Mesenteric fat pad (tissue), 1 donor: ENCODE results near the gene GSE1. TPM values are rescaled to one million over a fixed set of nuclear protein-coding genes. Genes with fewer than 3 reads are reported as not detected.

Source experiments
- DNase-seq: peaks from one replicate; pipeline ENCODE4 v3.0.0-alpha.2; 2020; ENCODE audit warnings: low spot score
- total RNA-seq: library from RNA; stranded (reverse); fragmentation: NEBNext Ultra II Directional; extraction: Animal tissue kit (Norgen Biotek cat#: 25700); gene quantifications from one replicate; pipeline ENCODE4 v1.2.1, GENCODE V29; 2021
- donor health status: DM: yes; HTN: yes; CAD: no.

The GSE1 gene
- total RNA-seq, 1 donor from 2014 or later = 129 TPM

- DNase-seq = no peak
Observed at GRCh38 chr16:85616607-85617321, 3.6 kb downstream of the GSE1 start.

- DNase-seq = no peak
Observed at GRCh38 chr16:85617948-85618347, 4.8 kb downstream of the GSE1 start.

GRCh38 chr16:85618521-85618920, 5.4 kb downstream of the GSE1 start:
- DNase-seq = no peak

DNA sequence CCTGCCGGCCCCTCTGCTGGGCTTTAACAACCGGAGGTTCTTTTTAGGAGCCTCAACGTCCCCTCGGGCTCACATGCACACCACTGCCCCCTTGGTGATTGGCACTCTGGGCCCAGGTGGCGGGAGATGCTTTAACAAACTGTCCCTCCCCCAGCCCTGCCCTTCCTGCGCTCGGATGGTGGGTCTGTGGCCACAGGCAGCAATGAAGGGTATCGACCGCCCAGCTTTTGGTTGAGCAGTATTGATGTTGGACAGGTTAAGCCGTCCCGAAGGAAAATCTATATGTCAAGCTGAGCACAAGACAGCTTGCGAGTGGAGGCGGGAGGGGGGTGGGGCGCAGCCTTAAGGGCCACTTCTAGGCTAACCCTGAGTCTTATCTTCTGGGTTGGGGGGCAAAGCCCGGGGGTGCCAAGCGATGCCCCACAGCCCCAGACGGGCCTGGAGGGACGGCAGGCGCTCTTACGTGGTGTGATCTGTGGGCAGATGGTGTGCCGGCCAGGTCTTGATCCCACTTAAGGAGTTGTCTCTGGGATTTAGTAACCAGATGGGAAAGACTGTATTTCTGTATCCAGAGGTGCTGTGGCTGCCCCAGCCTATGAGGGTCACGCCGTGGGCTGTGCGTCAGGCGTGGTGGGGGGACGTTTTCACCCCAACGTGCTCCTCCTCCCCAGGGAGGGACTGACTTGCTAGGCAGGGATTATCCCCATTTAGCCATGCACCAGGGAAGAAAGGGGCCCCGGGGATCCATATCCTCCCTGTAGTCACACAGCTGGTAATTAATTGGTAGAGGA, 6.2 kb downstream of the GSE1 start:
- DNase-seq = no peak

DNA sequence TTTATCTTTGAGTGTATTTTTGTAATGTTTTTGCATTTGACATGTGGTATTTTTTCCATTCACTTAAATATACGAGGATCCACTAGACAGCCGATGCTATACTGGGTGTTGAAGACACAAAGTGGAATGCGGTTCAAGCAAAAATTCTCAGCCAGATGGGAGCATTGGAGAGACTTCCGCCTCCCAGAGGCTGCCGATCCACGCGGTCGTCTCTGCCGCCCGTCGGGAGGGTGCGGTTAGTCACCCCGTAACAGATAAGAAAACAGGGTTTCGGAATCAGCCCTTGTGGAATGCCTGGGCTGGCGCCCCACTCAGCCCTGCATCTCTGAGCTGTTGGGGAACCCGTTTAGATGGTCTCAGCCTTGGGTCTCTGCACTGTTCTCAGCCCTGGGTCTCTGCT, 7.3 kb downstream of the GSE1 start:
- DNase-seq = no peak

DNA sequence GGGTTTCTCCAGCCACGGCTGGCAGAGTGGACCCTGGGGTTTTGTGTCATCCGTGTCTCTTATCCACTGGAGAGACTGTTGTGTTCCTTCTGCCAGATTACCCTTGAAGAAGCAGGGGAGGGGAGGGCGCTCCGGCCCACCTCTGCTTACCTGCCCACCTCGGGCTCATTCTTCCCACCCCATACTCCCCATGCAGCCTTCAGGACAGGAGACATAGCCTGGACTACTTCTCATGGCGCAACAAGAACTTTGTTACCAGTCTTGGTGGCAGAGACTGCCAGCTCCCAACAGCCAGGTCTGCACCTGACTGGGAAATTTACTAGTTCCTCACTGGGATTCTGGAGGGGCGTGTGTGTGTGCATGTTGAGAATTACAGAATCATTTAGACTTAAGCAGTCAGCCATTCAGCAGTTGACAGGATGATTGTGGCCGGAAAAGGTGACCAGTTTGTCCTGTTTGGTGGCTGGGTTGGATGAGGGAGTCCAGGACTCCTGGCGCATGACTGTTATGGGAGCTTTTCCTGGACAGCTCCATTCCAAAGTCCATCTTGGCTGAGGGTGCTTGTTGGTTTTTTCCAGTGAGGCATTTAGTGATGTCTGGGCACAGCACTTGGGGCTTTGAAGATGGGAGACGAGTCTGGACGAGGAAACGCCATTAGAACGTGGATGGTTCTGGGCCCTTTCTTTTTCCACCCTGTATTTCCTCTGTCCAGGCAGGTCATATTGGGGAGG, 8.7 kb downstream of the GSE1 start:
- no peak for DNase-seq

DNA sequence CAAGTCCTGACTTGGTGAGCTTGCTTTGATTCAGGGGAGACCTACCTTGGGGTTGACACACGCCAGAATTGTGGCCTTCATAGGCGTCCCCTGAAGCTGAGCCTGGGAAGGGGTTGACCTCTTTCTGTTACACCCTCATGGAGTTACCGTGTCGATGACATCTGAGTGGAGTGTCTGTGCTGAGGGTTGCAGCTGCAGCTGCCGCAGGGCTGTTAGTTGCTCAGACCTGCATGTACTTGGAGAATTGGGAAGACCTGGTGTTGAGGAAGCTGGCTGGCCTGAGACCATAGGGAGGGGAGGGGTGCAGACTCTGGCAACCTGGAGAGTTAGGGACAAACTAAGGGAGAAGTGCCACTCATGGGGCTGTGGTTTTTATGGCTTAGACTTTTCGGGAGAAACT, 9.6 kb downstream of the GSE1 start:
- DNase-seq = no peak

DNA sequence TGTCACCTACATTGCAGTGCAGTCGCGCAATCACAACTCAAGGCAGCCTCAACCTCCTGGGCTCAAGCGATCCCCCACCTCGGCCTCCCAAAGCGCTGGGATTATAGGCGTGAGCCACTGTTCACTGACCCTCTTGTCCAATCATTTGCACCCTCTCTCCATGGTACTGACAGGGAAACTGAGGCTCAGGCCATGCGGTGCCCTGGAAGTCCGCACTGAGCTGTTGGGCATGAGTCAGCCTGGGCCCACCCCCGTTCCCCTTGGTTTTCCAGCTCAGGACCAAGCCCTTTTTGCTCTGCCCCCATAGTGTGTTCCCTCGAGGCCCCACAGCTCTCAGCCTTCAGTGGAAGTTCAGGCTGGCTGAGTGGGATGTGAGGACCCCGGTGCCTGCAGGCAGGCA, 10.1 kb downstream of the GSE1 start:
- DNase-seq = no peak

DNA sequence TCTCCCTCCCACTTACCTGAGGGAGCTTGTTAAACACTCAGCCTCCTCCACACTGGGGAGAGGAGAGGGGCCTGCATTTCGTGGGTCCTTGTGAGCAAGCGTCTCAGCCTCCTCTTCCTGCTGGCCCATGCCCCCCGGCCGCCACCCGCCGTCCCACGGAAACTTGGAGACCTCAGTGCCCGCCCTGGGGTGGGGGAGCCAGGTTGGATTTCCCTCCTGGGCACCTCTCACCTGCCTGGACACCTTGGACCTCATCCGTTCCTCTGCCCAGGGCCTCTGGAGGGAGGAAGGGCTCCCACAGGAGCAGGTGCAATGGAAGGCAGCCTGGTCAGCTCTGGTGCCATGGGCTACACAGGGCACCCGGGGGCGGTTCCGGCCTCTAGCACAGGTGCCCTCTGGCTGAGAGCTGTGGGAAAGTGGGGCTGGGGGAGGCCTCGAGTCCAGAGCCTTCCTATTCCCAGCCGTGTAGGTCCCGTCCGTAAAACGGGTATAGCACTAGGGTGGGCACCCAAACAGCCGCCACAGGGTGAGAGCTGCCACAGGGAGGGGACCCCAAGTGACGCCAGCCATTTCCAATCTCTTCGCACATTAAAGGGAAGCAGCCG, 11.0 kb downstream of the GSE1 start:
- no peak for DNase-seq

GRCh38 chr16:85624646-85625045, 11.5 kb downstream of the GSE1 start:
- no peak for DNase-seq

- DNase-seq = no peak
Observed at GRCh38 chr16:85625053-85625452, 11.9 kb downstream of the GSE1 start.

DNA sequence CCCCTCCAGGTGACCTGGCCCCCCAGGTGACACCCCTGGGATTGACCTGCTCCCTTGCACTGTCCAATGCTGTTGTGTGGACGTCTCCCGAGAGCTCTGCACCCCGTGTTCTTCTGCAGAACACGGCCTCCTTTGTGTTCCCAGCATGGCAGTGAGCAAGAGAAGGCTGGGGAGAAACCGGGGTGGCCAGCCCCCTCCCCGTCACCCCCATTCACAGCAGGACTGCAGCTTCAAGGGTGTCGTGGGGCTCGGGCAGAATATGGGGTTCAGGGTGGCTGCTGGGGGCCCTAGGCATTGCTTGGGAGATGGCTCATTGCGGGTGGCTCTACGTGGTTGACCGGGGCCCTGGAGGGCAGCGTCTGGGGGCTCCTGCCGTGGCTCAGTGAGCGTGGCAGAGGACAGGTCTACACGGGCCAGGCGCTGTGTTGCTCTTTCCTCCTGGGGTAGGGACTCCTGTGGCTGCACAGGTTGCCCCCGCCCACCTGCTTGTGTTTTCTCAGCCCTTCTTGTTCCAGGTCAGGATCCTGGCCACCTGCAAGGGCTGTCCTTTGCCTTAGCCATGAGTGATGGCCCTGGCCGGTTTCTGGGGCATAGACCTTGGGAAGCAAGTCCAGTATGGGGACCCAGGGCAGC, 12.5 kb downstream of the GSE1 start:
- no peak for DNase-seq

- DNase-seq = no peak
Observed at GRCh38 chr16:85626191-85626981, 13.3 kb downstream of the GSE1 start.

DNA sequence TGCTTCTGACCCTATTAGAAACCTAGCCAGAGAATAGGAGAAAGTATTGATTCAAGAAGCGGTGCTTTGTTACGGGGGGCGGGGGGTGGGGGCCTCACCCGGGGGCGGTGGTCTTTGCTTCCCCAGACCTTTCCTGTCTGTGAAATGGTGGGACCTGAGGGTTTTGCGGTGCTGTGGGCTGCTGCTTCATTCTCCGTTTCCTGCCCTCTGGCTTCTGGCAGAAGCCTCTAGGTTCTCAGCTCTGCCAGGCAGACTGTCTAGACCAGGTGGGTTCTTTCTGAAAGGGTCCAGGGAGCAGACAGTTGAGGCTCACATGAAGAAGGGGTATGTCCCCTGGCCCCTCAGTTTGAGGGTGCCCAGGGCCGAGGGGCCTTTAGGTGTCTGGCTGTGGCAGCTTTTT, 14.0 kb downstream of the GSE1 start:
- no peak for DNase-seq

- no peak for DNase-seq
Observed at GRCh38 chr16:85627526-85628264, 14.6 kb downstream of the GSE1 start.

GRCh38 chr16:85628265-85628556, 15.1 kb downstream of the GSE1 start:
- no peak for DNase-seq

- no peak for DNase-seq
Observed at GRCh38 chr16:85628645-85629044, 15.5 kb downstream of the GSE1 start.

DNA sequence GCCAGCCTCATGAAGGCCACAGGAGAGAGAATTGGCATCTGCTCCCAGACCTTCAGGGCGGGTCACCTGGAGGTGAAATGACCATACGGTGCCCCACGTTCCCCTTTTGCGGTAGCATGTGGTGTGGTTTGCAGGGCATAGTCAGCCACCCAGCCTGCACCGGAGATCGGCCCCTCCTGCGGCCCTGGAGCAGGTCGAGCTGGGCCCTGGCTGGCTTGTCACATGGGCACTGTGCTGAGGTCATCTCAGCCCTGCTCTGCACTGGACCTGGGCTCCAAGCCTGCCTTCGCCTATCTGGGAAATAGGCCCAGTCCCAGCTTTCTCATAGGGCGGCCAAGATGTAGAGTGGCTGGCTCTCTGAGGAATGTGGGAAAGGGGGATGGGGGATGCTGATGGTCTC, 16.2 kb downstream of the GSE1 start:
- DNase-seq = no peak

DNA sequence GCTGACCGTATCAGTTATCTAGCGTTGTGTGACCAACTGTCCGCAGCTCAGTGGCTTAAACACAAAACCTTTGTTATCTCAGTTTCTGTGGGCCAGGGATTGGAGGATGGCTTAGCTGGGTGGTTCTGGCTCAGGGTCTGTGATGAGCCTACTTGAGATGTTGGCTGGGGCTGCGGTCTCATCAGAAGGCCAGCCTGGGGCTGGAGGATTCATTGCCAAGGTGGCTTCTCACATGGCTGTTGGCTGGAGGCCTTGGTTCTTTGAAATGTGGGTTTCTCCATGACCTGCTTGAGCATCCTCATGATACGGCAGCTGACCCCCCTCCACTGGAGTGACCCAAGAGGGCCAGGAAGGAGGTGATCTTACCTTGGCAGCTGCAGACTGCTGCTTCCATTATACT, 16.7 kb downstream of the GSE1 start:
- DNase-seq = no peak

DNA sequence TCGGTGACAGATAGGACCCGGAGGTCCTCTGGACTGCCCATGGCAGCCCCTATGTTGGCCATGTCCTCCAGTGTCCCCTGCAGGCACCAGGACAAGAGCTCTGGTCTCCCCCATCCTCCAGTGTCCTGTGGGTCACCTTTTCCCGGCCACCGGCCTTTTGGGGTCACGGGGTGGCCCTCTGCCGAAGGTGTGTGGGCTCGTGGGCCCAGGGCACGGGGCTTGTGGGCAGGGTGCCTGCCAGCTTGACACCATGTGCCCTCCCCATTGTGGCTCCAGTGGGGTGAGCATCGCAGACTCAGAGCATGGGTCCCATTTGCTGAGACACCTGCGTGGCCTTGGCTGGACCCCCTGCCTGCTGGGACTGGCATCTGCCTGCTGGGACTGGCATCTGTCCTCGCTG, 18.1 kb downstream of the GSE1 start:
- no peak for DNase-seq
